HepG2 (cell line): Measurements from ENCODE around the gene BBIP1. TPM values are rescaled to one million over a fixed set of nuclear protein-coding genes. Genes with fewer than 3 reads are reported as not detected.

Experiments used
- AKNA ChIP-seq: sonication (generic); formaldehyde crosslinking; IDR thresholded peaks from 2 replicates; pipeline ENCODE4 v1.4.0; 2020; ENCODE audit warnings: missing genetic modification reagents, borderline replicate concordance
- BATF2 ChIP-seq: sonication (generic); formaldehyde crosslinking; IDR thresholded peaks from 2 replicates; pipeline ENCODE4 v1.8.0; 2022; ENCODE audit warnings: mild to moderate bottlenecking, missing genetic modification reagents, moderate library complexity
- CENPBD1 ChIP-seq: sonication (generic); formaldehyde crosslinking; IDR thresholded peaks from 2 replicates; pipeline ENCODE4 v1.8.0; 2022; ENCODE audit warnings: missing genetic modification reagents, low read depth, mild to moderate bottlenecking, borderline replicate concordance
- ELF4 ChIP-seq: sonication (generic); formaldehyde crosslinking; IDR thresholded peaks from 2 replicates; pipeline ENCODE4 v1.5.0; 2020; ENCODE audit warnings: missing genetic modification reagents, mild to moderate bottlenecking, moderate library complexity, borderline replicate concordance
- EZH2 ChIP-seq: conservative IDR thresholded peaks from 2 replicates; pipeline ENCODE4 v1.6.1; 2012; ENCODE audit warnings: mild to moderate bottlenecking, low read depth, low read length, moderate library complexity
- HES4 ChIP-seq: sonication (generic); formaldehyde crosslinking; IDR thresholded peaks from 2 replicates; pipeline ENCODE4 v1.9.0; 2021; ENCODE audit warnings: mild to moderate bottlenecking, missing genetic modification reagents, borderline replicate concordance
- IRF1 ChIP-seq: sonication (generic); formaldehyde crosslinking; IDR thresholded peaks from 2 replicates; pipeline ENCODE4 v1.4.0; 2020; ENCODE audit warnings: low read depth, mild to moderate bottlenecking, missing genetic modification reagents
- KLF16 ChIP-seq, 2 experiments: sonication (generic) in 1 of 2; formaldehyde crosslinking in 1 of 2; IDR thresholded peaks; 2 replicates each; pipeline versions ENCODE4 v1.6.1 to v1.8.0; 2016 to 2023; ENCODE audit warnings: missing genetic modification reagents in 2 of 2, missing compliant biosample characterization in 1 of 2
- NFIC ChIP-seq: IDR thresholded peaks from 2 replicates; pipeline ENCODE4 v1.6.1; 2012; ENCODE audit warnings: mild to moderate bottlenecking, low read length, inconsistent platforms
- NR2F1 ChIP-seq, 2 experiments: fragments of 450-650 bp in 1 of 2; formaldehyde crosslinking in 1 of 2; IDR thresholded peaks; 2 replicates each; pipeline versions ENCODE4 v1.5.0 to v1.6.1; 2016 to 2020; ENCODE audit warnings: mild to moderate bottlenecking in 1 of 2, missing compliant biosample characterization in 1 of 2, missing genetic modification reagents in 1 of 2, moderate library complexity in 1 of 2
- TBX3 ChIP-seq: fragments of 450-650 bp; IDR thresholded peaks from 2 replicates; pipeline ENCODE4 v1.6.1; 2017; ENCODE audit warnings: antibody characterized with exemption, mild to moderate bottlenecking, inconsistent platforms, borderline replicate concordance
- ZNF274 ChIP-seq: sonication (generic); formaldehyde crosslinking; IDR thresholded peaks from 2 replicates; pipeline ENCODE4 v1.5.1; 2020; ENCODE audit warnings: mild to moderate bottlenecking, missing genetic modification reagents
- ZNF3 ChIP-seq: IDR thresholded peaks from 2 replicates; pipeline ENCODE4 v1.7.0; 2017; ENCODE audit warnings: inconsistent platforms
- ZNF337 ChIP-seq: sonication (generic); formaldehyde crosslinking; IDR thresholded peaks from 2 replicates; pipeline ENCODE4 v1.5.1; 2020; ENCODE audit warnings: missing genetic modification reagents, low read depth, mild to moderate bottlenecking, borderline replicate concordance
- ZNF530 ChIP-seq: sonication (generic); formaldehyde crosslinking; IDR thresholded peaks from 2 replicates; pipeline ENCODE4 v1.5.0; 2020; ENCODE audit warnings: low read depth, mild to moderate bottlenecking, missing genetic modification reagents
- ZNF562 ChIP-seq: sonication (generic); formaldehyde crosslinking; IDR thresholded peaks from 2 replicates; pipeline ENCODE4 v1.8.0; 2022; ENCODE audit warnings: missing genetic modification reagents, borderline replicate concordance
- ZNF574 ChIP-seq: sonication (generic); formaldehyde crosslinking; IDR thresholded peaks from 2 replicates; pipeline ENCODE4 v1.4.0; 2020; ENCODE audit warnings: missing genetic modification reagents
- ZNF713 ChIP-seq: sonication (generic); formaldehyde crosslinking; IDR thresholded peaks from 2 replicates; pipeline ENCODE4 v1.4.0; 2020; ENCODE audit warnings: mild to moderate bottlenecking, missing genetic modification reagents
- polyA plus RNA-seq, 8 experiments: library from polyadenylated mRNA; depleted of rRNA in 3 of 8; stranded (reverse) in 7 of 8; unstranded in 1 of 8; fragments of >200 nt; fragmentation: Illumina TruSeq in 4 of 8; extraction: Trizol in 4 of 8; gene quantifications; 2 replicates each; pipeline versions ENCODE4 v1.2.1 to v1.2.3, GENCODE V29; 2011 to 2016; ENCODE audit warnings: low read depth in 4 of 8, missing spikeins in 1 of 8, mixed read lengths in 1 of 8; ENCODE audit not compliant: insufficient read depth in 1 of 8
- total RNA-seq, 5 experiments: library from RNA; depleted of rRNA; stranded (reverse); fragments of >200 nt; fragmentation: Illumina TruSeq; extraction: Trizol; gene quantifications; 2 replicates each; pipeline ENCODE4 v1.2.3, GENCODE V29; 2016; ENCODE audit warnings: low read depth in 1 of 5

BBIP1 gene
- total and polyA plus RNA-seq, 2 of the 13 experiments (the other 11 are each of a cell fraction or from before 2014, with no cell fraction given), result 18.3 to 24.1 TPM

GRCh38 chr10:110872145-110872983 lies 46.6 kb downstream of the BBIP1 start (continued):
- TF ChIP-seq AKNA (CRISPR knock-in tag) (no peak), ZNF530 (CRISPR knock-in tag) (no peak), ZNF337 (CRISPR knock-in tag) (0 out of 2 replicates have a peak, but pooled peaks have one; percentile 3), ZNF274 (CRISPR knock-in tag) (0 out of 2 replicates have a peak, but pooled peaks have one; percentile 7), ELF4 (CRISPR knock-in tag) (0 out of 2 replicates have a peak, but pooled peaks have one; percentile 47), HES4 (CRISPR knock-in tag) (no peak; the same call in 1 of the 2 replicates), NFIC (no peak), ZNF713 (CRISPR knock-in tag) (no peak), EZH2 (no peak), BATF2 (0 out of 2 replicates have a peak, but pooled peaks have one; percentile 64), KLF16 (CRISPR knock-in tag; IDR thresholded peaks at IDR 0.05) (peak in 1 of 2 experiments; percentile 65; a peak in 1 of 4 replicates), IRF1 (CRISPR knock-in tag) (0 out of 2 replicates have a peak, but pooled peaks have one; percentile 51), NR2F1 (CRISPR knock-in tag; IDR thresholded peaks at IDR 0.05) (no peak), CENPBD1 (CRISPR knock-in tag) (no peak), ZNF574 (CRISPR knock-in tag) (no peak), ZNF3 (CRISPR knock-in tag) (no peak), ZNF562 (CRISPR knock-in tag) (no peak), TBX3 (no peak)
